Sigmoid colon (tissue), 4 donors: ENCODE results near the gene REC114.
"Not testable (repeated sequence)": the region's sequence is repeated elsewhere in the genome, so short reads cannot be mapped to it uniquely, and the experiment has no call there.

Experiments used
- EP300 ChIP-seq, 4 donors: sonication (generic); formaldehyde crosslinking; IDR thresholded peaks; one replicate each; pipeline ENCODE4 v1.6.1; 2017; ENCODE audit warnings: antibody characterized with exemption in 4 of 4
- POLR2A ChIP-seq, 2 donors: fragments of 450-650 bp; IDR thresholded peaks; one replicate each; pipeline ENCODE4 v1.6.1; 2016; ENCODE audit warnings: antibody characterized with exemption in 2 of 2, mild to moderate bottlenecking in 2 of 2, moderate library complexity in 2 of 2
- POLR2AphosphoS5 ChIP-seq, 4 donors: sonication (generic); formaldehyde crosslinking; IDR thresholded peaks; one replicate each; pipeline ENCODE4 v1.6.1; 2017; ENCODE audit warnings: antibody characterized with exemption in 4 of 4
- TF ChIP-seq, protein P1 (sequence below), 4 experiments: fragments of 450-650 bp in 3 of 4; fragments of 200-600 bp in 1 of 4; IDR thresholded peaks; one replicate each; pipeline ENCODE4 v1.5.1; 2016 to 2019; ENCODE audit warnings: antibody characterized with exemption in 4 of 4, mild to moderate bottlenecking in 3 of 4, moderate library complexity in 2 of 4

- not testable (repeated sequence) for TF ChIP-seq EP300, POLR2A, POLR2AphosphoS5 (IDR thresholded peaks at IDR 0.05)
- TF ChIP-seq, protein P1, sequence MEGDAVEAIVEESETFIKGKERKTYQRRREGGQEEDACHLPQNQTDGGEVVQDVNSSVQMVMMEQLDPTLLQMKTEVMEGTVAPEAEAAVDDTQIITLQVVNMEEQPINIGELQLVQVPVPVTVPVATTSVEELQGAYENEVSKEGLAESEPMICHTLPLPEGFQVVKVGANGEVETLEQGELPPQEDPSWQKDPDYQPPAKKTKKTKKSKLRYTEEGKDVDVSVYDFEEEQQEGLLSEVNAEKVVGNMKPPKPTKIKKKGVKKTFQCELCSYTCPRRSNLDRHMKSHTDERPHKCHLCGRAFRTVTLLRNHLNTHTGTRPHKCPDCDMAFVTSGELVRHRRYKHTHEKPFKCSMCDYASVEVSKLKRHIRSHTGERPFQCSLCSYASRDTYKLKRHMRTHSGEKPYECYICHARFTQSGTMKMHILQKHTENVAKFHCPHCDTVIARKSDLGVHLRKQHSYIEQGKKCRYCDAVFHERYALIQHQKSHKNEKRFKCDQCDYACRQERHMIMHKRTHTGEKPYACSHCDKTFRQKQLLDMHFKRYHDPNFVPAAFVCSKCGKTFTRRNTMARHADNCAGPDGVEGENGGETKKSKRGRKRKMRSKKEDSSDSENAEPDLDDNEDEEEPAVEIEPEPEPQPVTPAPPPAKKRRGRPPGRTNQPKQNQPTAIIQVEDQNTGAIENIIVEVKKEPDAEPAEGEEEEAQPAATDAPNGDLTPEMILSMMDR (IDR thresholded peaks at IDR 0.05) = not testable (repeated sequence)
These were observed 5.3 kb downstream of the REC114 start for GRCh38 chr15:73448158-73448758.
